Activated CD4-positive, alpha-beta T cell treated with anti-CD3 and anti-CD28 coated beads for 36 hours (primary cell): ENCODE data around the gene MAP6. TPM values are rescaled to one million over a fixed set of nuclear protein-coding genes. Genes with fewer than 3 reads are reported as not detected.

Experiments used
- ATAC-seq: fragments of 200-7000 bp; cut with Tn5 transposase; one replicate; pipeline ENCODE4 v1.10.0; 2021; ENCODE audit warnings: mild to moderate bottlenecking, moderate library complexity
- CTCF ChIA-PET: fragments of 350-600 bp; sonication (Branson Sonifier 250); formaldehyde crosslinking; loops from one replicate; lab custom pipeline; 2021; ENCODE audit warnings: antibody characterized with exemption; lab: Charles Lee
- POLR2A ChIA-PET: fragments of 350-600 bp; sonication (Branson Sonifier 250); formaldehyde crosslinking; loops from one replicate; lab custom pipeline; 2021; ENCODE audit warnings: antibody characterized with exemption, inconsistent platforms; lab: Charles Lee
- DNase-seq: peaks from one replicate; pipeline ENCODE4 v3.0.0-alpha.2; 2020
- H3K27ac Mint-ChIP-seq: one replicate; pipeline ENCODE4 v1.8.0; 2021; ENCODE audit warnings: mixed read lengths
- H3K27me3 Mint-ChIP-seq: one replicate; pipeline ENCODE4 v1.8.0; 2021; ENCODE audit warnings: mixed read lengths
- H3K36me3 Mint-ChIP-seq: one replicate; pipeline ENCODE4 v1.8.0; 2021; ENCODE audit warnings: low read depth, mixed read lengths
- H3K4me1 Mint-ChIP-seq: one replicate; pipeline ENCODE4 v1.8.0; 2021; ENCODE audit warnings: mixed read lengths
- H3K4me3 Mint-ChIP-seq: one replicate; pipeline ENCODE4 v1.8.0; 2021; ENCODE audit warnings: mild to moderate bottlenecking, moderate library complexity, mixed read lengths
- H3K9me3 Mint-ChIP-seq: one replicate; pipeline ENCODE4 v1.8.0; 2021; ENCODE audit warnings: low read depth, mixed read lengths
- intact Hi-C, 2 experiments: fragments of 100-400 bp; cut with DNase I in 1 of 2; cut with micrococcal nuclease in 1 of 2; formaldehyde crosslinking; loops; one replicate each; pipeline versions ENCODE4 v1.14.2 to v1.15.1; 2022 to 2024; cut with DNase I, micrococcal nuclease
- total RNA-seq, 2 experiments: library from RNA; stranded (reverse); gene quantifications; one replicate each; pipeline ENCODE4 v1.2.3, GENCODE V29; 2021

Gene MAP6
- total RNA-seq, 2 experiments from 2014 or later: 0.05 TPM; not detected in 1

- no peaks in the 10 kb centered on the region for H3K9me3 Mint-ChIP-seq
- no peaks in the 10 kb centered on the region for H3K27me3 Mint-ChIP-seq
- H3K4me3 Mint-ChIP-seq: no peak overlapping the region
- no peak for DNase-seq
- no peak overlapping the region for H3K27ac Mint-ChIP-seq
- no peaks in the 10 kb centered on the region for H3K36me3 Mint-ChIP-seq
- ChIA-PET POLR2A (no interaction called here), CTCF (interaction anchor here (0.6 kb wide), 1 partner anchor 310 kb away, joined by 3 read pairs; no protein-coding TSS in a partner anchor)
- no peak for ATAC-seq
- intact Hi-C loops: no loop called here
- peaks cover 7% of the 10 kb centered on the region for H3K4me1 Mint-ChIP-seq
Observed at GRCh38 chr11:75556275-75556674, 112.6 kb downstream of the MAP6 start.

- H3K4me3 Mint-ChIP-seq: no peak overlapping the region
- ChIA-PET POLR2A (no interaction called here), CTCF (no interaction called here)
- no peak for ATAC-seq
- H3K9me3 Mint-ChIP-seq: no peaks in the 10 kb centered on the region
- no peaks in the 10 kb centered on the region for H3K27me3 Mint-ChIP-seq
- intact Hi-C loops: no loop called here
- H3K36me3 Mint-ChIP-seq: no peaks in the 10 kb centered on the region
- no peak overlapping the region for H3K27ac Mint-ChIP-seq
- H3K4me1 Mint-ChIP-seq: no peaks in the 10 kb centered on the region
- DNase-seq: no peak
Observed at GRCh38 chr11:75555079-75555811, 113.6 kb downstream of the MAP6 start.

- ChIA-PET CTCF (interaction anchor here (1.0 to 1.4 kb wide), 4 partner anchors 68 to 275 kb away, joined by 3 to 5 read pairs (median 4); no protein-coding TSS in a partner anchor), POLR2A (interaction anchor here (0.9 kb wide), 1 partner anchor 8 kb away, joined by 4 read pairs; the partner anchor contains the start of gene SERPINH1)
- Mint-ChIP-seq H3K4me1 (no peaks in the 10 kb centered on the region), H3K27me3 (no peaks in the 10 kb centered on the region), H3K4me3 (no peak overlapping the region), H3K27ac (no peak overlapping the region), H3K9me3 (no peaks in the 10 kb centered on the region), H3K36me3 (no peaks in the 10 kb centered on the region)
- intact Hi-C loops: no loop called here
- ATAC-seq (no peak), DNase-seq (no peak)
Observed at GRCh38 chr11:75554258-75555022, 114.4 kb downstream of the MAP6 start.

GRCh38 chr11:75553889-75554257 lies 115.0 kb downstream of the MAP6 start:
- no peak for ATAC-seq
- ChIA-PET POLR2A (interaction anchor here (0.9 kb wide), 1 partner anchor 9 kb away, joined by 4 read pairs; the partner anchor contains the start of gene SERPINH1), CTCF (interaction anchor here (1.0 to 1.4 kb wide), 5 partner anchors 69 to 274 kb away, joined by 3 to 5 read pairs (median 3); partner anchors contain the start of gene MAP6)
- intact Hi-C loops: no loop called here
- Mint-ChIP-seq H3K27me3 (no peaks in the 10 kb centered on the region), H3K4me3 (no peak overlapping the region), H3K36me3 (no peaks in the 10 kb centered on the region), H3K27ac (no peak overlapping the region), H3K9me3 (no peaks in the 10 kb centered on the region), H3K4me1 (peaks cover 2% of the 10 kb centered on the region)
- no peak for DNase-seq

GRCh38 chr11:75553182-75553581 lies 115.7 kb downstream of the MAP6 start:
- no peaks in the 10 kb centered on the region for H3K36me3 Mint-ChIP-seq
- ATAC-seq (no peak), DNase-seq (no peak)
- H3K27ac Mint-ChIP-seq: no peak overlapping the region
- no peaks in the 10 kb centered on the region for H3K9me3 Mint-ChIP-seq
- ChIA-PET CTCF (interaction anchor here (1.0 to 1.4 kb wide), 4 partner anchors 69 to 273 kb away, joined by 3 to 5 read pairs (median 3); partner anchors contain the start of gene MAP6), POLR2A (interaction anchor here (0.9 kb wide), 1 partner anchor 9 kb away, joined by 4 read pairs; the partner anchor contains the start of gene SERPINH1)
- H3K4me3 Mint-ChIP-seq: no peak overlapping the region
- no peaks in the 10 kb centered on the region for H3K27me3 Mint-ChIP-seq
- intact Hi-C loops: no loop called here
- H3K4me1 Mint-ChIP-seq: peaks cover 2% of the 10 kb centered on the region

- peaks cover 2% of the 10 kb centered on the region for H3K27me3 Mint-ChIP-seq
- peak; percentile 67 for ATAC-seq
- intact Hi-C loops: no loop called here
- peaks cover 2% of the 10 kb centered on the region for H3K4me1 Mint-ChIP-seq
- H3K4me3 Mint-ChIP-seq: no peak overlapping the region
- DNase-seq: no peak
- ChIA-PET CTCF (interaction anchor here (0.6 to 1.5 kb wide), 4 partner anchors 11 to 1136 kb away, joined by 3 to 6 read pairs (median 4); no protein-coding TSS in a partner anchor), POLR2A (no interaction called here)
- no peaks in the 10 kb centered on the region for H3K9me3 Mint-ChIP-seq
- no peaks in the 10 kb centered on the region for H3K36me3 Mint-ChIP-seq
- H3K27ac Mint-ChIP-seq: no peak overlapping the region
Observed at GRCh38 chr11:75549370-75549958, 119.4 kb downstream of the MAP6 start.

GRCh38 chr11:75548595-75549272 lies 120.1 kb downstream of the MAP6 start:
- no peaks in the 10 kb centered on the region for H3K9me3 Mint-ChIP-seq

GRCh38 chr11:75547617-75548058 lies 121.2 kb downstream of the MAP6 start:
- no peaks in the 10 kb centered on the region for H3K9me3 Mint-ChIP-seq
- H3K4me1 Mint-ChIP-seq: peaks cover 2% of the 10 kb centered on the region
- DNase-seq (peak; percentile 62), ATAC-seq (peak; percentile 59)
- peaks cover 2% of the 10 kb centered on the region for H3K27me3 Mint-ChIP-seq
- no peak overlapping the region for H3K27ac Mint-ChIP-seq
- ChIA-PET CTCF (interaction anchor here (1.0 to 1.9 kb wide), 2 partner anchors 14 to 51 kb away, joined by 3 to 4 read pairs; partner anchors contain the start of gene SERPINH1), POLR2A (no interaction called here)
- no peak overlapping the region for H3K4me3 Mint-ChIP-seq
- H3K36me3 Mint-ChIP-seq: no peaks in the 10 kb centered on the region
- intact Hi-C loops: loop anchor here in 1 of 2 experiments (2.0 kb wide), 1 partner anchor 29 kb away; no protein-coding TSS in a partner anchor

More at GRCh38 chr11:75548595-75549272, 120.1 kb downstream of the MAP6 start:
- POLR2A ChIA-PET: no interaction called here
- H3K4me3 Mint-ChIP-seq: no peak overlapping the region
- H3K27me3 Mint-ChIP-seq: peaks cover 2% of the 10 kb centered on the region
- intact Hi-C loops: no loop called here
- ATAC-seq: no peak
- no peaks in the 10 kb centered on the region for H3K36me3 Mint-ChIP-seq
- H3K4me1 Mint-ChIP-seq: peaks cover 2% of the 10 kb centered on the region
- CTCF ChIA-PET: interaction anchor here (1.0 to 1.5 kb wide), 3 partner anchors 12 to 26 kb away, joined by 4 to 6 read pairs (median 4); no protein-coding TSS in a partner anchor
- DNase-seq: no peak
- no peak overlapping the region for H3K27ac Mint-ChIP-seq

- Mint-ChIP-seq H3K4me3 (no peak overlapping the region), H3K27ac (no peak overlapping the region), H3K27me3 (peaks cover 2% of the 10 kb centered on the region), H3K9me3 (no peaks in the 10 kb centered on the region), H3K36me3 (no peaks in the 10 kb centered on the region), H3K4me1 (peaks cover 2% of the 10 kb centered on the region)
- DNase-seq (no peak), ATAC-seq (no peak)
- intact Hi-C loops: loop anchor here in 1 of 2 experiments (2.0 kb wide), 1 partner anchor 30 kb away; no protein-coding TSS in a partner anchor
- ChIA-PET POLR2A (no interaction called here), CTCF (interaction anchor here (0.6 to 1.9 kb wide), 5 partner anchors 14 to 51 kb away, joined by 3 to 6 read pairs (median 3); partner anchors contain the start of gene SERPINH1)
Observed at GRCh38 chr11:75547177-75547576, 121.7 kb downstream of the MAP6 start.

GRCh38 chr11:75543806-75544205 lies 125.0 kb downstream of the MAP6 start:
- no peak overlapping the region for H3K4me3 Mint-ChIP-seq
- intact Hi-C loops: no loop called here
- no peak overlapping the region for H3K27ac Mint-ChIP-seq
- DNase-seq (peak; percentile 42), ATAC-seq (peak; percentile 73)
- peaks cover 2% of the 10 kb centered on the region for H3K27me3 Mint-ChIP-seq
- H3K36me3 Mint-ChIP-seq: no peaks in the 10 kb centered on the region
- CTCF ChIA-PET: interaction anchor here (0.7 kb wide), 1 partner anchor 17 kb away, joined by 3 read pairs; no protein-coding TSS in a partner anchor
- POLR2A ChIA-PET: no interaction called here
- H3K4me1 Mint-ChIP-seq: no peaks in the 10 kb centered on the region
- H3K9me3 Mint-ChIP-seq: no peaks in the 10 kb centered on the region
